Measurements from ENCODE around the gene CYP26C1. TPM values are rescaled to one million over a fixed set of nuclear protein-coding genes. Genes with fewer than 3 reads are reported as not detected.

Gene CYP26C1
- total RNA-seq, 1 donor from 2014 or later: under 0.01 TPM

DNA sequence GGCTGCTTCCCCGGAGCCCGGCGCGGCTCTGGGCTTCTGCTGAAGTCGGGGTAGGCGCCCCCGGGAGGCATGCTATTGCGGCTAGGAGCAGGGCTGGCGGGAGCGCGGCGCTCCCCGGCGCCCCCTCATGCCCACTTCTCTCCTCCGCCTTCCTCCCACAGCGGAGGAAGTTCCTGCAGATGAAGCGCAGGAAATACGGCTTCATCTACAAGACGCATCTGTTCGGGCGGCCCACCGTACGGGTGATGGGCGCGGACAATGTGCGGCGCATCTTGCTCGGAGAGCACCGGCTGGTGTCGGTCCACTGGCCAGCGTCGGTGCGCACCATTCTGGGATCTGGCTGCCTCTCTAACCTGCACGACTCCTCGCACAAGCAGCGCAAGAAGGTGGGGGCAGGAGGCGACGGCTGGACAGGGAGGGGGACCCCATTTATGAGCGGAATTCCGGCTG, 13.6 kb downstream of the CYP26C1 start:
- DNase-seq (ENCODE audit: low read depth) (no peak), FAIRE-seq (no peak)
- TF ChIP-seq, protein P1, sequence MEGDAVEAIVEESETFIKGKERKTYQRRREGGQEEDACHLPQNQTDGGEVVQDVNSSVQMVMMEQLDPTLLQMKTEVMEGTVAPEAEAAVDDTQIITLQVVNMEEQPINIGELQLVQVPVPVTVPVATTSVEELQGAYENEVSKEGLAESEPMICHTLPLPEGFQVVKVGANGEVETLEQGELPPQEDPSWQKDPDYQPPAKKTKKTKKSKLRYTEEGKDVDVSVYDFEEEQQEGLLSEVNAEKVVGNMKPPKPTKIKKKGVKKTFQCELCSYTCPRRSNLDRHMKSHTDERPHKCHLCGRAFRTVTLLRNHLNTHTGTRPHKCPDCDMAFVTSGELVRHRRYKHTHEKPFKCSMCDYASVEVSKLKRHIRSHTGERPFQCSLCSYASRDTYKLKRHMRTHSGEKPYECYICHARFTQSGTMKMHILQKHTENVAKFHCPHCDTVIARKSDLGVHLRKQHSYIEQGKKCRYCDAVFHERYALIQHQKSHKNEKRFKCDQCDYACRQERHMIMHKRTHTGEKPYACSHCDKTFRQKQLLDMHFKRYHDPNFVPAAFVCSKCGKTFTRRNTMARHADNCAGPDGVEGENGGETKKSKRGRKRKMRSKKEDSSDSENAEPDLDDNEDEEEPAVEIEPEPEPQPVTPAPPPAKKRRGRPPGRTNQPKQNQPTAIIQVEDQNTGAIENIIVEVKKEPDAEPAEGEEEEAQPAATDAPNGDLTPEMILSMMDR (IDR thresholded peaks at IDR 0.05; ENCODE audit: insufficient read depth, low read length, severe bottlenecking): no peak
- Histone ChIP-seq H3K36me3 (ENCODE audit: control insufficient read depth, insufficient read depth, low read length) (no peaks in the 10 kb centered on the region), H3K4me3 (ENCODE audit: low read depth, low read length) (no peak overlapping the region), H3K27me3 (ENCODE audit: control insufficient read depth, insufficient read depth, low read length) (peaks cover 56% of the 10 kb centered on the region)

DNA sequence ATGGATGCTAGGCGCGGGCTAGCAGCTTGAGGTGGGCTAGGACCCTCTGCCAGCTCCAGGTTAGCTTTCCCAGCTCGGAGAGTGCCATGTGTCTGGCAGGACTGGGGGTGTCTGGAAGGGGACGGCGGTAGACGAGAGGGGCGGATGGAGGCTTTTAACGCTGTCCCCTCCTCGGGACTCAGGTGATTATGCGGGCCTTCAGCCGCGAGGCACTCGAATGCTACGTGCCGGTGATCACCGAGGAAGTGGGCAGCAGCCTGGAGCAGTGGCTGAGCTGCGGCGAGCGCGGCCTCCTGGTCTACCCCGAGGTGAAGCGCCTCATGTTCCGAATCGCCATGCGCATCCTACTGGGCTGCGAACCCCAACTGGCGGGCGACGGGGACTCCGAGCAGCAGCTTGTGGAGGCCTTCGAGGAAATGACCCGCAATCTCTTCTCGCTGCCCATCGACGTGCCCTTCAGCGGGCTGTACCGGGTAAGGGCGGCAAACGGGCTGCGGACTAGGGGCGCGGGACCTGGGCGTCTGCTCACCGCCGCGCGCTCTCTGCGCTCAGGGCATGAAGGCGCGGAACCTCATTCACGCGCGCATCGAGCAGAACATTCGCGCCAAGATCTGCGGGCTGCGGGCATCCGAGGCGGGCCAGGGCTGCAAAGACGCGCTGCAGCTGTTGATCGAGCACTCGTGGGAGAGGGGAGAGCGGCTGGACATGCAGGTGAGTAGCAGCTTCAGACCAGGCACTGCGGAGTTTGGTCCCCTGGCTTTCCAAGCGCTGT, 14.2 kb downstream of the CYP26C1 start:
- Histone ChIP-seq H3K27me3 (ENCODE audit: control insufficient read depth, insufficient read depth, low read length) (peaks cover 56% of the 10 kb centered on the region), H3K4me3 (ENCODE audit: low read depth, low read length) (no peak overlapping the region), H3K36me3 (ENCODE audit: control insufficient read depth, insufficient read depth, low read length) (no peaks in the 10 kb centered on the region)
- no peak for DNase-seq (ENCODE audit: low read depth)
- no peak for FAIRE-seq
- TF ChIP-seq, protein P1 (IDR thresholded peaks at IDR 0.05; ENCODE audit: insufficient read depth, low read length, severe bottlenecking): no peak

DNA sequence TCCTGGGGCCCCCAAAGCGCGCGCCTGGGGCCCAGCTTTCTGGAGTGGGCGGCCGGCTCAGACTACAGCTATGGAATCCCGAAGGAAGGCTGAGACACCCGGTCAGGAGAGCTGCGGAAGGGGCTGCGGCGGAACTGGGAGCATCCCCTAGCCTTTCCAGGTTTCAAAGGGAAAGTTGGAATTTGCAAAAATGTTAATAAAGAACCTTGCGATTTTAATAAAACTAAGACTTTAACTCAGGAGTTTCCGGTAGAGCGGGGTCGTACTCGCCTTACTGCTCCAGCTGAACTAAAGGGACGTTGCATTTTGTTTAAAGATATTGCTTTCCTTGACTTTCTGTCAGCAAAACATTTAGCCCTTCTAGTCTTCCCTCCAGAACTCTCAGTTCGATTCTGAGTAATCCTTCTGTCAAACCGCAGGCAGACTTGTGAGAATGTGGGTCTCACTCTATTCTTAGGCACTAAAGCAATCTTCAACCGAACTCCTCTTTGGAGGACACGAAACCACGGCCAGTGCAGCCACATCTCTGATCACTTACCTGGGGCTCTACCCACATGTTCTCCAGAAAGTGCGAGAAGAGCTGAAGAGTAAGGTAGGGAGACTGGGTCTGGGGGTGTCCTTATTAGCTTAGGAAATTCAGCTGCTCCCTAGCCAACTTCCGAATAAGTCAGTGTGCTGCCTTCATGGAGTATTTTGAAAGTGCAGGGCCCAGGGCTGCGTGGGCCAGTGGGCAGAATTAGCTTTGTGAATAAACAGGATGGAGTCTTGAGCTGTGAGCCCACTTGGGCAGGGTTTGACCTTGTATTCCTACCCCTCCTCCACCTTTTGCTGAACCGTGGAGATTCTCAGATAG, 15.0 kb downstream of the CYP26C1 start:
- TF ChIP-seq, protein P1 (IDR thresholded peaks at IDR 0.05; ENCODE audit: insufficient read depth, low read length, severe bottlenecking): no peak
- no peak overlapping the region for H3K4me3 ChIP-seq (ENCODE audit: low read depth, low read length)
- no peak for DNase-seq (ENCODE audit: low read depth)
- peaks cover 49% of the 10 kb centered on the region for H3K27me3 ChIP-seq (ENCODE audit: control insufficient read depth, insufficient read depth, low read length)
- no peak for FAIRE-seq
- no peaks in the 10 kb centered on the region for H3K36me3 ChIP-seq (ENCODE audit: control insufficient read depth, insufficient read depth, low read length)

DNA sequence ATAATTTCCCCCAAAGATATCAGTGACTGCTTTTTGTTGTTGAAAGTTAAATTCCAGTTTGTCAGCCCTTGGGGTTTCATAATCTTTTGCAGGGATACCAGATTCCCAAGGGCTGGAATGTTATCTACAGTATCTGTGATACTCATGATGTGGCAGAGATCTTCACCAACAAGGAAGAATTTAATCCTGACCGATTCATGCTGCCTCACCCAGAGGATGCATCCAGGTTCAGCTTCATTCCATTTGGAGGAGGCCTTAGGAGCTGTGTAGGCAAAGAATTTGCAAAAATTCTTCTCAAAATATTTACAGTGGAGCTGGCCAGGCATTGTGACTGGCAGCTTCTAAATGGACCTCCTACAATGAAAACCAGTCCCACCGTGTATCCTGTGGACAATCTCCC, 16.3 kb downstream of the CYP26C1 start:
- FAIRE-seq: no peak
- no peak for DNase-seq (ENCODE audit: low read depth)
- TF ChIP-seq, protein P1 (IDR thresholded peaks at IDR 0.05; ENCODE audit: insufficient read depth, low read length, severe bottlenecking): no peak
- H3K4me3 ChIP-seq (ENCODE audit: low read depth, low read length): no peak overlapping the region
- peaks cover 42% of the 10 kb centered on the region for H3K27me3 ChIP-seq (ENCODE audit: control insufficient read depth, insufficient read depth, low read length)
- no peaks in the 10 kb centered on the region for H3K36me3 ChIP-seq (ENCODE audit: control insufficient read depth, insufficient read depth, low read length)

DNA sequence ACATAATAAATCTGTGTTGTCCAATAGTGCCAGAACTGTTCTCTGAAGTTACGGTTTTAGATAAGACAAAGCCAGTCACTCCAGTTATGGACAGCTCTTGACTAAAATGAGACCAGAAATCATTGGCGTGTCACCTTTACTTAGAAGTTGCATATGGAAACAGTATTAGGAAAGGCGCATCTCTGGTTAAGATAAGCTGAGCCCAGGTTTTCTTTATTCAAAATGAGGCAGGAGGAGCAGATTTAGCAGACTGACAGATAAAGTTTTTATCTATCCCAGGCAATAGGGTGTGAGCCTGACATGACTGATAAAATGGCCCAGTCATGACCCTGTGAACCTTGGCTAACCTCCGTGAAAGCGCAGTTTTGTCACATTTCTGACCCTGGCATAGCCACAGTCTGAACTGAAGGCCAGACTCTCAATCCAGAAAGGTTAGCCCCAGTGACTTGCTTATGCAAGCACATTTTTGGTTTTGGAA, 17.3 kb downstream of the CYP26C1 start:
- TF ChIP-seq, protein P1 (IDR thresholded peaks at IDR 0.05; ENCODE audit: insufficient read depth, low read length, severe bottlenecking): no peak
- Histone ChIP-seq H3K27me3 (ENCODE audit: control insufficient read depth, insufficient read depth, low read length) (peaks cover 32% of the 10 kb centered on the region), H3K4me3 (ENCODE audit: low read depth, low read length) (no peak overlapping the region), H3K36me3 (ENCODE audit: control insufficient read depth, insufficient read depth, low read length) (no peaks in the 10 kb centered on the region)
- FAIRE-seq (no peak), DNase-seq (ENCODE audit: low read depth) (no peak)

All from bronchial epithelial cell (primary cell).